ENCODE results near the gene SPATA31A5.
"Not testable (repeated sequence)": the region's sequence is repeated elsewhere in the genome, so short reads cannot be mapped to it uniquely, and the experiment has no call there.

Gene SPATA31A5

GRCh38 chr9:60914107-60914506 lies at the start of gene SPATA31A5:
SPATA31A5 (plus strand) TSS chr9:60914407; CDS start chr9:60914436, 29 bp downstream.
- DNase-seq (ENCODE audit: insufficient read length, low spot score); FAIRE-seq: not testable (repeated sequence)

- not testable (repeated sequence) for DNase-seq (ENCODE audit: insufficient read length, low spot score); FAIRE-seq
Observed at GRCh38 chr9:60962990-60963350, 48.8 kb downstream of the SPATA31A5 start.

DNA sequence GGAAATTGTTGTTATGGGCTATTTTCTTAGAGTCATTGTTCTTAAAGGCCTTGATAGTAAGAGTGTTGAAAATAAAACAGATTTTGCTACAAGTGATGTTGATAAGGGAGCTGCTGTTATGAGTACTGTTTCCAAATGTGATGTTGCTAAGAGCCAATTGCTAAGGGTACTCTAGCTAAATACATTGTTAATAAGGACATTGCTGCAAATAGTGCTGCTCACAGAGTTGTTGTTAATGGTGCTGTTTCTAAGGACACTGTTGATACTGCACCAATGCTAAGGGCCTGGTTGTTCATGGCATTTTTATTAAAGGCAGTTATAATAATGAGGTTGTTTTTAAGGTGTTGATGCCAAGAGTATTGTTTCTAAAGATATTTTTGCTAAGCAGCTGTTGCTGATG lies 52.2 kb downstream of the SPATA31A5 start:
- not testable (repeated sequence) for FAIRE-seq; DNase-seq (ENCODE audit: insufficient read length, low spot score)

Data from HTR-8/SVneo (cell line).